K562 treated with DMSO at 1 percent for 24 hours (cell line): Measurements from ENCODE around the gene ORMDL2. TPM values are rescaled to one million over a fixed set of nuclear protein-coding genes. Genes with fewer than 3 reads are reported as not detected.

Source experiments
- total RNA-seq: library from RNA; unstranded; fragments of 300-600 nt; gene quantifications from 2 replicates; pipeline ENCODE4 v1.2.3, GENCODE V29; 2022; ENCODE audit warnings: low read depth; ENCODE audit not compliant: insufficient read depth

Gene ORMDL2, protein sequence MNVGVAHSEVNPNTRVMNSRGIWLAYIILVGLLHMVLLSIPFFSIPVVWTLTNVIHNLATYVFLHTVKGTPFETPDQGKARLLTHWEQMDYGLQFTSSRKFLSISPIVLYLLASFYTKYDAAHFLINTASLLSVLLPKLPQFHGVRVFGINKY
- 29.6 and 36.3 TPM in 2 replicates for total RNA-seq

DNA sequence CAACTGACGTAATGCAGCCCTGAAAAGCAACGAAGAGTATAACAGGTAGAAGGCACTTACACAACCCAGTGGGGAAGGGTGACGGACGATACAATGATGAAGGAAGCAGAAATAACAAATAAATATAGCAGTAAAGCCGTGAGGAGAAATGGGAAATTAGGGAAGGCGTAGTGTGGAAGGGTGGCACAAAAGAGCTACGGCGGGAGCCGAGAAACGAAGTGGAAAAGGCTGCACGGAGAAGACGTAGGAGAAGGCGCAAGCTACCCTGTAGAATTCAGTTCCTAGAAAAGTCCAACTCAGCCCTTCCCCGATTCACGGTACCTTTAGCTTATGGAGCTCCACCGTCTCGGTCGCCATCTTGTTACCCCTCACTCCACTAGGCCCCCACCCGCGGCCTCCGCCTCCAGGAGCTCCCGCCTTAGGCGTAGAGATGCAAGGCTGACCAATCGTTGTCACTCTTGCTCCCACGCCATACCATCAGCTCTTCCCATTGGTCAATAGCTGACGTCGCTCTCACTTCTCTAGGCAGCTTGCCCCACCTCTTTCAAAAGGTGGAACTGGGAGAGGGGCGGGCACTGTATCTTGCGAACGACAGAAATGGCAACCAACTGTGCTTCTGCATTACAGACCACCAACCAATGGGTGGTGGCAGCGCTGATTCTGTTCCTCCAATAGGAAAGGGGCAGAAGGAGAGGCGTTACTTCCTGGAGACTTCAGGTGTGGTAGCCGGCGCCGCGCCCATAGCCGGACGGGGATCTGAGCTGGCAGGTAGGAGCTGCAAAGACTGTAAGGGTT, at the start of gene ORMDL2, which contains the start of gene SARNP:
TSS of gene ORMDL2 (plus strand) at position 697 of the 795 bp plus-strand sequence. CDS start 959 bp downstream, outside the sequence.
TSS of gene SARNP (minus strand) at position 380 of the 795 bp plus-strand sequence. CDS start at position 357, 23 bp downstream.

DNA sequence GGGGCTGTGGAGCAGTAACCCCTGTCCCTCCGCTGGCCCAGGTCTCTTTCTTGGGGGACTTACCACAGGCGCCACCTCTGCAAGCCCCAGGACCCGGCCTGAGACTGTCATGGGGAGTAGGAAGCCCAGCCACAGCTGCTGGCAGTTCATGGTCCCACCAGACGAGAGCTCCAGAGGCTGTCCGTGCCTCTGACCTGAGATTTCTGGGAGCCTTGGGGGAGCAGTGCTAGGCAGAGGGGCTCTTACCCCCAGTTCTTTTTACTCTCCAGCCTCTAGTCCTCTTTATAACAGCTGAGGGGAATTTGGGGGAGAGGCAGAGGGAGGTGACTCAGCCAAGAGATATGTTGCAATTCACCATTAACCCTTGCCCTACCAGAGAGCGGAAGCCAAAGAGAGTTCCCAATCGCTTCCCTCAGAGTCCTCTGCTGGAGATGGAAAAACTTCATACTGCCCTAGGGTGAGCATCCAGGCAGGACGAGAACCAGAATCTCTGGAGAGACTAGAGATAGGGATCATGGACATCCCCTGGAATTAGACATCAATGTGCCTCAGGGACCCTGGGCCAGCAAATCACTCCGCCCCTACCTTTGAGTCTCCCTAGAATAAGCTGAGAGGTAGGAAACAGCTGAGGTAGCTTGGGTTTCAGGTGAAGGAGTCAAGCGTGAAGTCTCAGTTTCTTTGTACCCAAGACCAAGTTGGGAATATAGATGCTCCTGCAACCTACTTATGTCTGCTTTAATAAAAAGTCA, 25.0 kb downstream of the ORMDL2 start, which contains the start of gene MMP19:
TSS of gene MMP19 (minus strand) at position 256 of the 749 bp plus-strand sequence. CDS start at position 150, 106 bp downstream.

Other genes with a start within 250 kb of the ORMDL2 start
- gene OR2AP1, start 245.6 kb upstream of the ORMDL2 start, total RNA-seq = not detected in 2 replicates
- gene OR10P1, start 181.1 kb upstream of the ORMDL2 start, total RNA-seq = not detected in 2 replicates
- gene ITGA7, start 110.1 kb upstream of the ORMDL2 start, total RNA-seq = 2.1 and 3.6 TPM in 2 replicates
- gene BLOC1S1, start 102.0 kb upstream of the ORMDL2 start, total RNA-seq = 117 and 124 TPM in 2 replicates
- 2.8 and 3.7 TPM in 2 replicates for gene RDH5, start 97.6 kb upstream of the ORMDL2 start, total RNA-seq
- gene CD63, start 89.0 kb upstream of the ORMDL2 start, total RNA-seq = 937 and 946 TPM in 2 replicates
- 11.2 and 15.9 TPM in 2 replicates for gene GDF11, start 74.9 kb upstream of the ORMDL2 start, total RNA-seq
- 69.0 and 84.4 TPM in 2 replicates for gene SARNP, start 317 bp upstream of the ORMDL2 start, total RNA-seq
- gene DNAJC14, start 11.5 kb downstream of the ORMDL2 start, total RNA-seq = 22.0 and 22.8 TPM in 2 replicates
- 1.0 and 1.6 TPM in 2 replicates for gene MMP19, start 24.9 kb downstream of the ORMDL2 start, total RNA-seq
- 37.1 and 38.3 TPM in 2 replicates for gene PYM1, start 109.9 kb downstream of the ORMDL2 start, total RNA-seq
- 12.2 and 12.7 TPM in 2 replicates for gene DGKA, start 113.1 kb downstream of the ORMDL2 start, total RNA-seq
- 1.4 and 2.7 TPM in 2 replicates for gene PMEL, start 148.0 kb downstream of the ORMDL2 start, total RNA-seq
- 90.4 and 99.9 TPM in 2 replicates for gene CDK2, start 148.8 kb downstream of the ORMDL2 start, total RNA-seq
- 33.4 and 45.9 TPM in 2 replicates for gene RAB5B, start 156.0 kb downstream of the ORMDL2 start, total RNA-seq
- 41.6 and 44.3 TPM in 2 replicates for gene SUOX, start 179.2 kb downstream of the ORMDL2 start, total RNA-seq
- gene IKZF4, start 203.0 kb downstream of the ORMDL2 start, total RNA-seq = 26.2 and 31.1 TPM in 2 replicates
- gene RPS26, start 223.9 kb downstream of the ORMDL2 start, total RNA-seq = 352 and 367 TPM in 2 replicates